ENCODE data around the gene NRDE2. TPM values are rescaled to one million over a fixed set of nuclear protein-coding genes. Genes with fewer than 3 reads are reported as not detected.
"Not testable (repeated sequence)": the region's sequence is repeated elsewhere in the genome, so short reads cannot be mapped to it uniquely, and the experiment has no call there.

Gene NRDE2
- total RNA-seq, 2 donors from 2014 or later = 21.1 to 34.6 TPM

DNA sequence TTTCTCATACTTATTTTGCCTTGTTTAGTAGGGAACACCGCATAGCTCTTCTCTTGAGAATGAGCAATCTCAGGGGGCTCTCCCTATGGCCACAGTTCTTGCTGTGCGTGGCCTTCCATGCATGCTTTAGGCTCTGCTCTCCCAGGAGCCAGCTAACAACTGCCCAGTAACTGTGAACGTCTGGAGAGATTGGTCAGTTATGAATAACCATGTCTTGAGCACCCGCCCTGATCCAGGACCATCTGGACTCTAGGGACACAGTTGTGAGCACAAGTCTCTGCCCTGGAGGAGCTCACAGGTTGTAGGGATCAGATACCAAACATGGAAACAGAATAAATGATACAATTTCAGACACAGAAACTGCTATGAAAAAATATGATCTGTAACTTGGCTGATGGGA is 63.3 kb downstream of the NRDE2 start:
- Mint-ChIP-seq H3K27ac (peak overlapping the region in 1 of 2 donors; percentile 61), H3K9me3 (no peaks in the 10 kb centered on the region), H3K36me3 (peaks cover 23 to 30% of the 10 kb centered on the region in 2 donors)
- DNase-seq (ENCODE audit: low spot score in 2 of 2) (no peak), ATAC-seq (no peak)

DNA sequence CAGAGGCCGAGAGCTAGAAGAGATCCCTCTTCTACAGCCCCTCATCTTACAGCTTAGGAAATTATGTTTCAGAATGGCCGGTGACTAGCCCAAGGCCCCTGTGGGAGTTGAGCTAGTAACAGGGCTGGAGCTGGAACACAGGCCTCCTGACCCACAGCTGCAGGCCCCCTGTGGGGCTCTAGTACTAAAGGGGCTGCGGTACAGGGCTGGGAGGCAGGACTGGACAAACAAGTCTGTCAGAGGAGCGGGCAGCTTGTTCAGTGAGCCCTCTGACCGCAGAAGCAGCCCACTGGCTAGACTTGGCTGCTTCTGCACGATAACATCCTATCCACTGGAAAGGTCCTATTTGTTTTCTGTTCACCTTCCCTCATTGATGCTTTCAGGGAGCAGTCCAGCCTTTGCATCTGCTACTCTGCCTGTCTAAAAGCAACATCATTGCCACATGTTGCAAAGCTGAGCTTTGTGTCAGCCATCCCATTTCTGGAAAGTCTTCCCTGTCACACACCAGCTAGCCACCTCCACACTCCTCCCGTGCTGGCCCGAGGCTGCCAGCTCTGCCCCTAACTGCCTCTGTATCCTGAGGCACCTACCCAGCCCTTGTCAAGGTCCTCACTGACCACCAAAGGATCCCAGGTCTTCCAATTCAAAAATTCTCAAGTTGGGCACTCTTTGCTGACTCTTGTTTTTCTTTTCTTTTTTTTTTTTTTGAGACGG is 65.1 kb downstream of the NRDE2 start:
- H3K36me3 Mint-ChIP-seq = peaks cover 23 to 31% of the 10 kb centered on the region in 2 donors
- H3K9me3 Mint-ChIP-seq = no peaks in the 10 kb centered on the region
- ATAC-seq (no peak), DNase-seq (ENCODE audit: low spot score in 2 of 2) (no peak)
- H3K27ac Mint-ChIP-seq = peak overlapping the region; percentile 54 to 72

DNA sequence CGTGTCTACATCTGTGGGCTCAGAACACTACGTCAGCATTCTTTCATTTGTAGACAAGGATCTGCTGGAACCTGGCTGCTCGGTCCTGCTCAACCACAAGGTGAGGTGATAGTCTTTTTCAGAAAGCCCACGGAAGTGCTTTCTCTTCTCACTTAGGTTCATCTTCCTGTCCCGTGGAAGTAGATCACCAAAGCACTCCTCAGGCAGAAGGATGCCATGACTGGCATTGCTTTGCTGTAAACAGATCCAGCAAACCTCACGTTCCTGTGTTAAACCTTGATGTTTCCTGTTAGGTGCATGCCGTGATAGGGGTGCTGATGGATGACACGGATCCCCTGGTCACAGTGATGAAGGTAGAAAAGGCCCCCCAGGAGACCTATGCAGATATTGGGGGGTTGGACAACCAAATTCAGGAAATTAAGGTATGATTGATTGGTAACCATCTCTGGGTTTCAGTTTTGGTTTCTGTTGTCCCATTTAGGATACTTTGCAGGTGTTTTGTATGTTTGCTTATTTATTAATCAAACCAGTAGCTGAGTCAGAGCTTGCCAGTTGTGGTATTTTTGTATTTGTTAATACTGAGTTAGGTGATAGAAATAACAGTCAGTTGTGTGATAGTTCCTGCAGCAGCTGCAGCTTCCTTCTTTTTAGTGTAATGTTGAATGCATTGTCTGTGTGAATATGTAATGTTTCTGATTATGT is 67.8 kb downstream of the NRDE2 start:
- Mint-ChIP-seq H3K36me3 (peaks cover 21 to 32% of the 10 kb centered on the region in 2 donors), H3K9me3 (peaks cover 0 to 5% of the 10 kb centered on the region in 2 donors), H3K27ac (peak overlapping the region in 1 of 2 donors; percentile 75)
- ATAC-seq = peak in 1 of 2 donors; percentile 16
- DNase-seq (ENCODE audit: low spot score in 2 of 2) = no peak

DNA sequence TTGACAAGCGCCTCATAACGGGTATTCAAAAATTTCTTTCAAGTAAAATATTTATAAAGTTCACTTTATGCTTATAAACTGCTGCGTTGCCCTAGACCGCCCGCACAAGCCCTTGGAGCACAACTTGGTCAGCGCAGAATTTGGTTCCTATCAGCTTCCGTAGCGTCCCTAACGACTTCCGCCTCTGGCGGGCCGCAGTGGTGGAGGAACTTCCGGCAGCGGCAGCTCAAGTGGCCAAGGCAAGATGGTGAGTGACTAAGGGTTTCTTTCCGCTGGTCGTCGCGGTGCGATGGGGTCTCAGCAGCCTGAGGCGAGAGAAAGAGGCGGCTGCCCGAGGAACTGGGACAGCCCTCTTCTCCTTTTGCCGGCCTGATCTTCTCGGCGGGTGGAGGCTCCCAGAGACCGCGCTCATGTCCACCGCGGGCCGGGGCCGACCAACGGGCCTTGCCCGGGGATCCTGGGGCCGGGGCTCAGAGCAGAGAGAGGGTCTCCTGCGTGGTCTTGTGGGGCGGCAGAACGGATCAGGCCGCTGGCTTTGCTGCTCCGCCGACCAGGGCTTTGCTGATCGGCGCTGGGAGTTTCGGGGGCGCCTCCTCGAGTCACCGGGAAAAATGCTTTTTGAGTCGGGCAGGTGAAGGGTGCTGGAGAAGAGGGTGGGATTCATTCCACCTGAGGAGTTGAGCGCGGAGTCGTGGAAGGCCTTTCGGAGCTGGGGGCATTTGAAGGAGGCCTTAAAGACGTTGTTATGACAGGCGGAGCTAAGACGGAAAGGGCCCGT is 75.2 kb downstream of the NRDE2 start, which contains the start of gene PSMC1:
PSMC1 (plus strand) TSS at position 200 of the 778 bp plus-strand sequence; CDS start at position 245, 45 bp downstream.
- ATAC-seq (peak; percentile 97 to 98), DNase-seq (ENCODE audit: low spot score in 2 of 2) (peak; percentile 85 to 93)
- Mint-ChIP-seq H3K36me3 (peaks cover 33 to 35% of the 10 kb centered on the region in 2 donors), H3K27ac (peak within 1 kb of the TSS; percentile 100), H3K9me3 (peaks cover 5% of the 10 kb centered on the region in 2 donors)

DNA sequence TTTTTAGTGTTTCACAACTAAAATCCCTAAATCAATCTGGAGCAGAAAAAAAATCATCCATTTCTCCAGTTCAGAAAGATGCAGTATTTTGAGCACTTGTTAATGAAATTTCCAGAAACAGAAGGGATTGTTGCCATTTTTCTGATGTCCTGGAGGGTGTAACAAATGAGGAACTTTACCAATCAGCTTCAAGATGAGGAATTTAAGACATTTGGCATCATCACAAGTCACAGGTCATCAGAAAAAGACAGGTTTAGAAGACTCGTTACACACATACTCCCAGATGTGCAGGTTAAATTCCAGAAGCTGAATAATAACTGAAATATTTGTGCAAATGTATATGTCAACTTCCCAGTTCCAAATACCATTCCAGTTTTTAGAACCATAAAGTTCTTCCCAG is 75.9 kb downstream of the NRDE2 start:
- ATAC-seq (no peak), DNase-seq (ENCODE audit: low spot score in 2 of 2) (no peak)
- peak overlapping the region; percentile 100 for H3K27ac Mint-ChIP-seq
- peaks cover under 1 to 5% of the 10 kb centered on the region in 2 donors for H3K9me3 Mint-ChIP-seq
- peaks cover 27 to 29% of the 10 kb centered on the region in 2 donors for H3K36me3 Mint-ChIP-seq

DNA sequence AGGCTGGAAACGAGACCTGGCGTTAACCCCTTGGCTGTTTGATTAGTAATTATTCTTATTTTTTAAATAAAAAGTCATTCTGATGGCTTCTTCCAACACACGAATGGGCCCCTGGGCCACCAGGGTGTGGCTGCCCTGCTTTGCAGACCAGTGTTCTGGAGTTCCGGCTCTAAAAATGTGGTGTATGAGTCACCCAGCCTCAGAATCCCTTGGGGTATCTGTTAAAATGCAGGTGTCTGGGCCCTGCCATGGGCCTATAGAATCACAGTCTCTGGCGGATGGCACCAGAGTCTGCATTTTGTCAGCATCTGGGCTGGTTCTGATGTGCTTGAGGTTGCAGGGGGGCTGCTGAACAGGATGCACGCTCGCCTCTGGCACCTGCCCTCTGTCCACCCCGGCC is 77.9 kb downstream of the NRDE2 start:
- ATAC-seq = no peak
- H3K27ac Mint-ChIP-seq = no peak overlapping the region
- peaks cover 0 to 5% of the 10 kb centered on the region in 2 donors for H3K9me3 Mint-ChIP-seq
- no peak for DNase-seq (ENCODE audit: low spot score in 2 of 2)
- H3K36me3 Mint-ChIP-seq = peaks cover 24% of the 10 kb centered on the region in 2 donors

DNA sequence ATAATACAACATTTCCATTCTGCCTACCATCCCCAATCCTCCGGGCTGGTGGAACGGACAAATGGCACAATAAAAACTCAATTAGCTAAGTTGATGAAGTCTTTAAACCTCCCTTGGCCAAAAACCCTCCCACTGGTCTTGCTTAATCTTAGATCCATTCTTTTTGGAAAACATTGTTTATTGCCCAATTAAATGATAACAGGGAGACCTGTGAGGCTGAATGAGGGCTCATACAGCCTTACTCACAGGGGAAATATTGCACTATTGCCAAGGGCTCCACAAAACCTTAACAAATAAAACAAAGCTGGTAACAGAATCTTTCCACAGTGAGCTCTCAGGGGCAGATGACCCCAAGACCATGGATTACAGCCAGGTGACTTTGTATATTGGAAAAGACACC is 83.1 kb downstream of the NRDE2 start:
- H3K9me3 Mint-ChIP-seq = peaks cover 0 to 4% of the 10 kb centered on the region in 2 donors
- no peak for DNase-seq (ENCODE audit: low spot score in 2 of 2)
- H3K36me3 Mint-ChIP-seq = peaks cover 4% of the 10 kb centered on the region in 2 donors
- no peak overlapping the region for H3K27ac Mint-ChIP-seq
- ATAC-seq = no peak

DNA sequence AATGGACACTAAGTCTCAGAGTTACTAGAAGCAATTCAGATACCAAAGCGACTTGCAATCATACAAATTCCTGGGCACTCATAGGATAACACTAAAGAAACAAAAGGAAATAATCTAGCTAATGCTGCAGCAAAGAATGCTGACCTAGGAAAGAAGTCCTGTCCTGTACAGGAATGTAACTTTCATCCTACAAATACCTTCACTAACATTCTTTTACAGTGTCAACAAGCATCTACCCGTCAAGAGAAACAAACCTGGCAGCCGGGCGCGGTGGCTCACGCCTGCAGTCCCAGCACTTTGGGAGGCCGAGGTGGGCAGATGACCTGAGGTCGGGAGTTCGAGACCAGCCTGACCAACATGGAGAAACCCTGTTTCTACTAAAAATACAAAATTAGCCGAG is 84.3 kb downstream of the NRDE2 start:
- not testable (repeated sequence) for ATAC-seq; H3K9me3 Mint-ChIP-seq; DNase-seq (ENCODE audit: low spot score in 2 of 2); H3K36me3 Mint-ChIP-seq; H3K27ac Mint-ChIP-seq

DNA sequence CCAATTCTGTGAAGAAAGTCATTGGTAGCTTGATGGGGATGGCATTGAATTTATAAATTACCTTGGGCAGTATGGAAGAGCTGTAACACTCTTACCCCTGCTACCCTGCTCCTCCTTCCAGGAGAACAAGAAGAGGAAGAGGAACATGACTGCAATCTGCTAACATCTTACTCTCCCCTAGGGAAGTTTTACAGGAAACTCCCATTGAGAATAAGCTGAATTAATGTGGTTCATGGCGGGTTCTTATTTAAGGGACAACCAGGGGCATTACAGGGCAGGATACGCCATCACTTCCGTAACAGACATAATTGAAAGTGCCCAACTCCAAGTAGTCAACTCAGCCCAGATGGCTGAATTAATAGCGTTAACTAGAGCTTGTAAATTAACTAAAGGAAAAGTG is 84.8 kb downstream of the NRDE2 start:
- ATAC-seq (no peak), DNase-seq (ENCODE audit: low spot score in 2 of 2) (no peak)
- H3K36me3 Mint-ChIP-seq = peaks cover 4% of the 10 kb centered on the region in 2 donors
- H3K27ac Mint-ChIP-seq = no peak overlapping the region
- H3K9me3 Mint-ChIP-seq = peaks cover 0 to 4% of the 10 kb centered on the region in 2 donors

DNA sequence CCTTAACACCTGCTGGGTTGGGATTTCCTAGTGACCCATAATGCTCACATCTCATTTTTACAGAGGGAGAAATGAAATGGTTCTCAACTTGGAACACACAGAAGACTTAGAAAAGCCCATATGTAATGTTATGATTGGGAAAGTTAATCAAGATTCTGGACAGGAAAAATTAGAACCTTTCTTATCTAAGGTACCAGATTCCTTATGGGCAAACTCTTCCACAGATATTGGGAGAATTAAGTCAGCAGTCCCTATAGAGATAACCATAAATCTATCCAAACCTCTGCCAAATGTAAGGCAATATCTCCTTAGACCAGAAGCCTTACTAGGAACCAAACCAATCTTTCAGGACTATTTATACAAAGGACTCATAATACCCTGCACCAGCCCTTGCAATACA is 89.3 kb downstream of the NRDE2 start:
- H3K9me3 Mint-ChIP-seq = peaks cover 28 to 36% of the 10 kb centered on the region in 2 donors
- DNase-seq (ENCODE audit: low spot score in 2 of 2) (no peak), ATAC-seq (no peak)
- H3K36me3 Mint-ChIP-seq = peaks cover 33 to 43% of the 10 kb centered on the region in 2 donors
- no peak overlapping the region for H3K27ac Mint-ChIP-seq

DNA sequence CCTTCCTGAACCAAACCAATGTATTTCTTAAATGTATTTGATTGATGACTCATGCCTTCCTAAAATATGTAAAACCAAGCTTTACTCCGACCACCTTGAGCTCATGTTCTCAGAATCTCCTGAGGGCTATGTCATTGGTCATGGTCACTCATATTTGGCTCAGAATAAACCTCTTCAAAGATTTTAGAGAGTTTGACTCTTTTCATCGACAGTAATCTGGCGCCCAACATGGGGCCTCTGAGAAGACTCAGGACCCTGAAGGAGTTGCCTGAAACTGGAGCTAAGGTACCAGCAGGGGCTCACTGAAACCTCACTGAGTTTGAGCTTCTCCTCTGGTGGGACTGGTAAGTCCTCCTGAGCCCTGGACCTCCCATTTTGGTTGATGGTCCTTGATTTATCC is 92.6 kb downstream of the NRDE2 start:
- no peak overlapping the region for H3K27ac Mint-ChIP-seq
- ATAC-seq = no peak
- H3K36me3 Mint-ChIP-seq = peaks cover 45 to 55% of the 10 kb centered on the region in 2 donors
- no peak for DNase-seq (ENCODE audit: low spot score in 2 of 2)
- peaks cover 39 to 47% of the 10 kb centered on the region in 2 donors for H3K9me3 Mint-ChIP-seq

DNA sequence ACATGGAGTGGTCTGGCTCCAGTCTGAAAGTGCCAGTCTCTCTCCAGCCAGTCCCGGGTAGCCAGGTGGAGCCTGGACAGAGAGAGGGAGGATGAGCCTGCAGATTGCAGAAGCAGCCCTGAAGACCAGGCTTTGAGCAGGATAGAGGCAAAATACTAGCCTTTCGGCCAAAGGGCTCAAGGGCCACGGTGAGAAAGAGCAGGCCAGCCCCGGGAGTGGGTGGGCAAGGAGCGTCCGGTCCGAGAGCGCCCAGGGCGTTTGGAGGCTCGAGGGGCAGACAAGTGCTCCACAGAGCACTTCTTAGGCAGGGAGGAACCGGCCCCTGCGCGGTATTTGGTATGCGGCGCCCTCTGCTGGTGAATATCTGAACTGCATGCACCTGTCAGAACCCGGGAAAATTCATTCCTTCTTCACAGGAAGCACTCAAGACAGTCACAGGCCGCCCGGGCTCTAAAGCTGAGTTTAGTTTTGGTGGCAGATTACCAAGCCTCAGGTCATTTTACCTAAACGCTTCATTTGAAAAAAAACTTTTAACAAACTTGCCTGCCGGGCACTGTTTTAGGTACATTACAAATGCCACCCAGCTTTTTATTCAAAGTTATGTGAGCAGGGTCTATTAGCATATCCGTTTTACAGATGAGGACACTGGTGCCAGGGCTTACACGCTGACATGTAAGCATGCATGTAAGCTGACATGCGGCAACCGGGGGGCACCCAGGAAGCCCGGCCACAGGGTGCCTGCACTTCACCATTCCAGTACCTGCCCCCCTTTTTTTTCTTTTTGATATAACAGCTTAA is 96.4 kb downstream of the NRDE2 start:
- peaks cover 30 to 35% of the 10 kb centered on the region in 2 donors for H3K9me3 Mint-ChIP-seq
- peaks cover 36 to 41% of the 10 kb centered on the region in 2 donors for H3K36me3 Mint-ChIP-seq
- ATAC-seq (peak; percentile 73 to 78), DNase-seq (ENCODE audit: low spot score in 2 of 2) (peak; percentile 68 to 76)
- no peak overlapping the region for H3K27ac Mint-ChIP-seq

DNA sequence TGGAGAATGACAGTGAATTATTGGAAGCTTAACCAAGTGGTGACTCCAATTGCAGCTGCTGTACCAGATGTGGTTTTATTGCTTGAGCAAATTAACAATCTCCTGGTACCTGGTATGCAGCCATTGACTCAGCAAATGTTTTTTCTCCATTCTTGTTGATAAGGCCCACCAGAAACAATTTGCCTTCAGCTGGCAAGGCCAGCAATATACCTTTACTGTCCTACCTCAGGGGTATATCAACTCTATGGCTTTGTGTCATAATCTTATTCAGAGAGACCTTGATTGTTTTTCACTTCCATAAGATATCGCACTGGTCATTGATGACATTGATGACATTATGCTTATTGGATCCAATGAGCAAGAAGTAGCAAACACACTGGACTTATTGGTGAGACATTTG is 101.8 kb downstream of the NRDE2 start:
- not testable (repeated sequence) for H3K36me3 Mint-ChIP-seq; ATAC-seq; DNase-seq (ENCODE audit: low spot score in 2 of 2); H3K27ac Mint-ChIP-seq; H3K9me3 Mint-ChIP-seq

DNA sequence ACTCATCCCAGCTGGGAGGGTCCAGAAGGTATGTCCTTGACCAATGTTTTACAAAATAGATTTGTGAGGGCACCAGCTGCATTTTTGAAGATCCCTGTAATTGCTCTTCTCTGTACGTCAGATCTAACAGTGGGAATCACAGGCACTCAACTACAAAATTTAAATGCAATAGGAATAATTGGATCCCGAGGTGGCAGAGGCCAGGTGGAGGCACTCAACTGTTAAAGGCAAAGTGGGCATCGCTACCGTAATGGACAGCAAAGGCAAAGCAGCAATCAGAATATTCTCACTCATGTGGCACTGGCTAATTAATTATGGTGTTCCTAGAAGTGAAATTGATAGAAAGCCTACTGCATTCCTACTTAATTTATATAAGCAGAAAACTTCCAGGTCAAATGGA is 103.3 kb downstream of the NRDE2 start:
- H3K9me3 Mint-ChIP-seq = peaks cover 4% of the 10 kb centered on the region in 2 donors
- H3K36me3 Mint-ChIP-seq = peaks cover 0 to under 1% of the 10 kb centered on the region in 2 donors
- no peak for DNase-seq (ENCODE audit: low spot score in 2 of 2)
- no peak overlapping the region for H3K27ac Mint-ChIP-seq
- no peak for ATAC-seq
